Measurements from ENCODE around the gene ADGRF5. TPM values are rescaled to one million over a fixed set of nuclear protein-coding genes. Genes with fewer than 3 reads are reported as not detected.

The ADGRF5 gene
- total RNA-seq, 2 donors from 2014 or later: 1.8 to 3.3 TPM

DNA sequence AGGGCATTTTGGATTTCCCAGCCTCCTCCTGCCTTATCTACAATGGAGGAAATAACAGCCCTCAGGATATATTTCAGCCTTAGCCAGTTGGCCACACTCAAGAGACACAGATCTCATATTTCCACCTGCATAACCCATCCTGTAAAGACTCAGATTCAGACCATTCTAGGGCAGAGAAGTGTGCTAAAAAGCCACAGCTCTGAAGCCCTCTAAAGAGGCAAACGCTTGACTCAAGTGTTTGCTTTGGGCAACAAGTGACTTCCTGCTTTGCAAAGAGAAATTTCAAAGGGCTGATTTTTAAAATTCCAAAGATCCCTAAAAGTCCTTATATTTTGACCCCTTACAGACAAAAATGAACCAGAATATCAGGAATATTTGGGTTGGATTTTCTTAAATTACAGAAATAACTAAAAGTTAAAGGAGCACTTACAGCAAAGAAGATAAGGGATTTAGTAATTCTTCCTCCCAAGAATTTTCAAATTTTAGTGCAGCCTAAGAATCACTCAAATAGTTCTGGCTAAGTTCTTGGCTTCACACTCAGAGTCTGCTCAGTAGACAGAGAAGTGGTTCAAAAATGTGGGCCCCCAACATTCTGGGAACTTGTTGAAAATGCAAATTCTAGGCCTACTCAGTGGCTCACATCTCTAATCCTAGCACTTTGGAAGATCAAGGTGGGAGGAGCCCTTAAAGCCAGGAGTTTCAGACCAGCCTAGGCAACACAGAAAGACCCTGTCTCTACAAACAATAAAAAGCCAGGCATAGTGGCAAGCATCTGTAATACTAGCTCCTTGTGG, 18.9 kb upstream of the ADGRF5 start:
- Histone ChIP-seq H3K4me3 (no peak overlapping the region), H3K9me3 (no peaks in the 10 kb centered on the region), H3K27ac (no peak overlapping the region), H3K27me3 (no peaks in the 10 kb centered on the region), H3K9ac (ENCODE audit: low read depth in 2 of 2, low read length in 2 of 2) (no peak overlapping the region), H3K36me3 (no peaks in the 10 kb centered on the region), H3K4me1 (no peaks in the 10 kb centered on the region)
- TF ChIP-seq, protein P1, sequence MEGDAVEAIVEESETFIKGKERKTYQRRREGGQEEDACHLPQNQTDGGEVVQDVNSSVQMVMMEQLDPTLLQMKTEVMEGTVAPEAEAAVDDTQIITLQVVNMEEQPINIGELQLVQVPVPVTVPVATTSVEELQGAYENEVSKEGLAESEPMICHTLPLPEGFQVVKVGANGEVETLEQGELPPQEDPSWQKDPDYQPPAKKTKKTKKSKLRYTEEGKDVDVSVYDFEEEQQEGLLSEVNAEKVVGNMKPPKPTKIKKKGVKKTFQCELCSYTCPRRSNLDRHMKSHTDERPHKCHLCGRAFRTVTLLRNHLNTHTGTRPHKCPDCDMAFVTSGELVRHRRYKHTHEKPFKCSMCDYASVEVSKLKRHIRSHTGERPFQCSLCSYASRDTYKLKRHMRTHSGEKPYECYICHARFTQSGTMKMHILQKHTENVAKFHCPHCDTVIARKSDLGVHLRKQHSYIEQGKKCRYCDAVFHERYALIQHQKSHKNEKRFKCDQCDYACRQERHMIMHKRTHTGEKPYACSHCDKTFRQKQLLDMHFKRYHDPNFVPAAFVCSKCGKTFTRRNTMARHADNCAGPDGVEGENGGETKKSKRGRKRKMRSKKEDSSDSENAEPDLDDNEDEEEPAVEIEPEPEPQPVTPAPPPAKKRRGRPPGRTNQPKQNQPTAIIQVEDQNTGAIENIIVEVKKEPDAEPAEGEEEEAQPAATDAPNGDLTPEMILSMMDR (IDR thresholded peaks at IDR 0.05): no peak
- intact Hi-C loops (cut with DNase I): no loop called here
- no peak for DNase-seq

DNA sequence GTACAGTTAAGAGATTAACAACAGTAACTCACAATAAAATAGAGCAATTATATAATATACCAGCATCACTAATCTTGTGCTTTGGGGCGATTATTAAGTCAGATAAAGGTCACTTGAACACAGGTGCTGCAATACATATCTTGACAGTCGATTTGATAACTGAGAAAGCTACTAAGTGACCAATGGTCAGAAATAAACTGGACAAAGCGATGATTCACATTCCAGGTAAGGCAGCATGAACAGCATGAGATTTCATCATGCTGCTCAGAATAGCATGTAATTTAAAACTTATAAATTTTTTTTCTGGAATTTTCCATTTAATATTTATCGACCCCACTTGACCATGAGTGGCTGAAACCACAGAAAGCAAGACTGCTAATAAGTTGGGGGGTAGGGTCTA, 15.9 kb upstream of the ADGRF5 start:
- no peak overlapping the region for H3K9ac ChIP-seq (ENCODE audit: low read depth in 2 of 2, low read length in 2 of 2)
- no peaks in the 10 kb centered on the region for H3K9me3 ChIP-seq
- no peaks in the 10 kb centered on the region for H3K36me3 ChIP-seq
- H3K4me3 ChIP-seq: no peak overlapping the region
- no peak overlapping the region for H3K27ac ChIP-seq
- TF ChIP-seq, protein P1 (IDR thresholded peaks at IDR 0.05): no peak
- intact Hi-C loops (cut with DNase I): no loop called here
- no peaks in the 10 kb centered on the region for H3K4me1 ChIP-seq
- no peaks in the 10 kb centered on the region for H3K27me3 ChIP-seq
- no peak for DNase-seq

DNA sequence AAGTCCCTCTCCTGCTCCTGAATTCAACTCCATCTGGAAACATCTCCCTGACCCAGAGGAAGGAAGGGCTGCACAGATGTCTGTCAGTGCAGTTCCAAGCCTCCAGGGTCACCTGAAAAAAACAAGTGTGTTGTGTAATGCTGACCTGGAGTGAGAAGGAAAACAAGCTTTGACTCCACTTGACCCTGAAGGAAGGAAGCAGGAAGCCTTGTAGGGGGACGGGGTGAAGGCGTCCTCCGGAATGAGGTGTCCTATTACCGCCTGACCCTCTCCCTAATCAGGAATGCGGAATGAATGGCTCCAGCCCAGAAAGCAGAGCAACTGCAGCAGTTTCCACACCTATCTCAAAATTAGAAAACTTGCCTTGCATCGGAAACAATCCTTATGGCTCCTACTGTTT, 13.9 kb upstream of the ADGRF5 start:
- Histone ChIP-seq H3K27me3 (no peaks in the 10 kb centered on the region), H3K4me1 (no peaks in the 10 kb centered on the region), H3K36me3 (no peaks in the 10 kb centered on the region), H3K4me3 (no peak overlapping the region), H3K27ac (no peak overlapping the region), H3K9ac (ENCODE audit: low read depth in 2 of 2, low read length in 2 of 2) (no peak overlapping the region), H3K9me3 (no peaks in the 10 kb centered on the region)
- intact Hi-C loops (cut with DNase I): no loop called here
- TF ChIP-seq, protein P1 (IDR thresholded peaks at IDR 0.05): no peak
- DNase-seq: no peak

DNA sequence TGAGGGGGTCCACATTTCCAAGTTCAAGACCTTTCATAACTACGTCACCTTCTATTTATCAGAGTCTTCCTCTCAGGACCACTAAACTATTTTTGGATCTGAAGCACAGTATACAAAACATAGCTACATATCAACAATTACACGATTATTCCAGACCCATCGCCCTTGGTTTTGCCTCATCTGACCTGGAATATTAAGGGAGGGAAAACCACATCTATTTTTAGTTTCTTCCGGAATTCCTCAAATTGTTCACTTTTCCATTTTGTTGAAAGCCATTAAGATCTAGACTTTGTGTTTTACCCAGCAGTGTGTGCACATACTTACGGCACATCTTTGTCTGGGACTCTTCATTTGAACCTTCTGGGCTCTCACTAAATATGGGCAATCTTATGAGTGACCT, 12.0 kb upstream of the ADGRF5 start:
- no peak overlapping the region for H3K9ac ChIP-seq (ENCODE audit: low read depth in 2 of 2, low read length in 2 of 2)
- H3K4me3 ChIP-seq: no peak overlapping the region
- H3K36me3 ChIP-seq: no peaks in the 10 kb centered on the region
- no peaks in the 10 kb centered on the region for H3K27me3 ChIP-seq
- TF ChIP-seq, protein P1 (IDR thresholded peaks at IDR 0.05): no peak
- intact Hi-C loops (cut with DNase I): no loop called here
- no peak for DNase-seq
- H3K27ac ChIP-seq: no peak overlapping the region
- no peaks in the 10 kb centered on the region for H3K9me3 ChIP-seq
- no peaks in the 10 kb centered on the region for H3K4me1 ChIP-seq

DNA sequence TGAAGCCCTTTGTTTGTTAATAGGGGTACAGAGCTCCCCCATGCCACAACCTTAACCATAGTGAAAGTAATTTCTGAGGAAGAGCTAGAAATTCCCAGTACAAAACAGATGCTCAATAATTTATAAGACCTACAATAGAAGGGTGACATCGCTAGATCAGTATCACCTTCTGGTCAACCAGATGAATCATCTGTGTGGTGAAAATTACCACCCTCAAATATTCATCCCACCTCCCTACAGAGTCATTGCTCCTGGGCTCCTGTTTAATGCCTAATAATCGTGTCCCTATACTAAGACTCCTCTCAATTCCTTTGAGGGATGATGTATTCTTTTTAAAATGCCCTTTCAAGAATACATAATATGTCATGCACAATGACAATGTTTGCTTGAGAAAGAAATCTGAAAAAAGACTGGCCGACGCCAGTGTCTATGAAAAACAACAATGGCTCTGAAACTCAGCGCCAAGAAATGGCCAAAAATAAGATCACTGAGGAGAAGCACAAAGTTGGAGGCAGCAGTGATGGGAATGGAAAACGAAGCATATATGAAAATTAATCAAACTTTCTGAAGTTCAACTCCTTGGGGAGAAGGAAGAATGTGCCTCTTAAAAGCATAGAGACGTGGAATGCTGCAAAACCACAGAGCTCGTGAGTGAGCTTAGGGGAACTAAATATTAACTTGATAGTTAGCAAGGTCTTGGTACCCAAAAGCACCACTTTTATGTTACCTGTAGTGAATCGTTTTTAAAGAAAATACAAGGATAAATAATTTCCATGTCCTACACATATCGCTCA, 11.0 kb upstream of the ADGRF5 start:
- TF ChIP-seq, protein P1 (IDR thresholded peaks at IDR 0.05): no peak
- H3K9ac ChIP-seq (ENCODE audit: low read depth in 2 of 2, low read length in 2 of 2): no peak overlapping the region

More for the DNA sequence above, 11.0 kb upstream of the ADGRF5 start:
- Histone ChIP-seq H3K9me3 (no peaks in the 10 kb centered on the region), H3K36me3 (no peaks in the 10 kb centered on the region), H3K4me3 (no peak overlapping the region), H3K27ac (no peak overlapping the region), H3K27me3 (no peaks in the 10 kb centered on the region), H3K4me1 (no peaks in the 10 kb centered on the region)
- DNase-seq: no peak
- intact Hi-C loops (cut with DNase I): no loop called here

Data from colonic mucosa (tissue), 4 donors.